ENCODE results near the gene SAG. TPM values are rescaled to one million over a fixed set of nuclear protein-coding genes. Genes with fewer than 3 reads are reported as not detected.
A peak's percentile ranks its signal among the peaks of the same experiment; 100 is the strongest.

The SAG gene
- total and polyA plus RNA-seq, 9 of the 15 experiments (the other 6 are each of a cell fraction or from before 2014, with no cell fraction given), result 0.04 to 0.64 (median 0.31) TPM; not detected in 5

DNA sequence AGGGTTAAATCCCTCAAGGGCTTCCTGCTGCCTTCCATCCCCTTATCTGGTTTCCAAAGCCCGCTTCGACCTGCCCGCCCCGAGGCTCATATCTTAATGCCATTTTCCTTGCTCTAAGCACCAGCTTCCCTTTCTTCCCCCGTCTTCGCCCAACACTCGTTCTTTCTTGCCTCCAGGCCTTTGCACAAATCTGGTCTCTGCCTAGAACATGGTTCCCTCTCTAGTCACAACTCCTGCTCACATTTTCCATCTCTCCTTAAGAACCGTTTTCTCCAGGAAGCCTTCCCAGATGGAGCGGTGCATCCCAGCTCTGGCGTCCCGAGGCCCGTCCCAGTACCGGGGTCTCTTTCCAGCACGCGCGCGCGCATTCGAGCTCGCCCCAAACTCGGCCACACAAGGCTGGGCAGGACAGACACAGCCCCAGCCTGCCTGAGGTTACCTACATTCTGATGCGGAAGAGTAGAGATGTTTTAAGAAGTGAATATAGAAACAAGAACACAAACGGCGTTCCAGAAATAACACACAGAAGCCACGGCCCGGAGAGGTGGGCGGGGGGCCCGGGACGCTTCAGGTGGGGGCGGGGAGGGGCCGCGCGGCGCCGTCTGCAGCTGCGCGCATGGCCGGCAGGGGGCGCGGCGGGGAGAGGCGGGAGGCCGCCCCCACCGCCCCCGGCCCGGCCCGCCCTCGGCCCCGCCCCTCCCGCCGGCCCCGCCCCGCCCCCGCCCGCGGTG, 46.3 kb downstream of the SAG start, which contains the start of gene DGKD (continued):
- TF ChIP-seq, protein P1, sequence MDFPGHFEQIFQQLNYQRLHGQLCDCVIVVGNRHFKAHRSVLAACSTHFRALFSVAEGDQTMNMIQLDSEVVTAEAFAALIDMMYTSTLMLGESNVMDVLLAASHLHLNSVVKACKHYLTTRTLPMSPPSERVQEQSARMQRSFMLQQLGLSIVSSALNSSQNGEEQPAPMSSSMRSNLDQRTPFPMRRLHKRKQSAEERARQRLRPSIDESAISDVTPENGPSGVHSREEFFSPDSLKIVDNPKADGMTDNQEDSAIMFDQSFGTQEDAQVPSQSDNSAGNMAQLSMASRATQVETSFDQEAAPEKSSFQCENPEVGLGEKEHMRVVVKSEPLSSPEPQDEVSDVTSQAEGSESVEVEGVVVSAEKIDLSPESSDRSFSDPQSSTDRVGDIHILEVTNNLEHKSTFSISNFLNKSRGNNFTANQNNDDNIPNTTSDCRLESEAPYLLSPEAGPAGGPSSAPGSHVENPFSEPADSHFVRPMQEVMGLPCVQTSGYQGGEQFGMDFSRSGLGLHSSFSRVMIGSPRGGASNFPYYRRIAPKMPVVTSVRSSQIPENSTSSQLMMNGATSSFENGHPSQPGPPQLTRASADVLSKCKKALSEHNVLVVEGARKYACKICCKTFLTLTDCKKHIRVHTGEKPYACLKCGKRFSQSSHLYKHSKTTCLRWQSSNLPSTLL (IDR thresholded peaks at IDR 0.05), result no peak
- TF ChIP-seq CBX5 (IDR thresholded peaks at IDR 0.05; ENCODE audit: borderline replicate concordance, low read depth), result no peak
- TF ChIP-seq, protein P2, sequence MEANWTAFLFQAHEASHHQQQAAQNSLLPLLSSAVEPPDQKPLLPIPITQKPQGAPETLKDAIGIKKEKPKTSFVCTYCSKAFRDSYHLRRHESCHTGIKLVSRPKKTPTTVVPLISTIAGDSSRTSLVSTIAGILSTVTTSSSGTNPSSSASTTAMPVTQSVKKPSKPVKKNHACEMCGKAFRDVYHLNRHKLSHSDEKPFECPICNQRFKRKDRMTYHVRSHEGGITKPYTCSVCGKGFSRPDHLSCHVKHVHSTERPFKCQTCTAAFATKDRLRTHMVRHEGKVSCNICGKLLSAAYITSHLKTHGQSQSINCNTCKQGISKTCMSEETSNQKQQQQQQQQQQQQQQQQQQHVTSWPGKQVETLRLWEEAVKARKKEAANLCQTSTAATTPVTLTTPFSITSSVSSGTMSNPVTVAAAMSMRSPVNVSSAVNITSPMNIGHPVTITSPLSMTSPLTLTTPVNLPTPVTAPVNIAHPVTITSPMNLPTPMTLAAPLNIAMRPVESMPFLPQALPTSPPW (CRISPR knock-in tag; IDR thresholded peaks at IDR 0.05), result peak; percentile 86
- 0 out of 2 replicates have a peak, but pooled peaks have one; percentile 1 for TF ChIP-seq NFIC (IDR thresholded peaks at IDR 0.05)
- TF ChIP-seq, protein P3, sequence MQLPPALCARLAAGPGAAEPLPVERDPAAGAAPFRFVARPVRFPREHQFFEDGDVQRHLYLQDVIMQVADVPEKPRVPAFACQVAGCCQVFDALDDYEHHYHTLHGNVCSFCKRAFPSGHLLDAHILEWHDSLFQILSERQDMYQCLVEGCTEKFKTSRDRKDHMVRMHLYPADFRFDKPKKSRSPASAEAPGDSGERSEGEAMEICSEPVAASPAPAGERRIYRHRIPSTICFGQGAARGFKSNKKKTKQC (CRISPR knock-in tag; IDR thresholded peaks at IDR 0.05), result no peak
- TF ChIP-seq FUS (optimal IDR thresholded peaks at IDR 0.05; ENCODE audit: low read depth, low read length), result no peak
- TF ChIP-seq ZZZ3 (IDR thresholded peaks at IDR 0.05), result no peak
- TF ChIP-seq, protein P4, sequence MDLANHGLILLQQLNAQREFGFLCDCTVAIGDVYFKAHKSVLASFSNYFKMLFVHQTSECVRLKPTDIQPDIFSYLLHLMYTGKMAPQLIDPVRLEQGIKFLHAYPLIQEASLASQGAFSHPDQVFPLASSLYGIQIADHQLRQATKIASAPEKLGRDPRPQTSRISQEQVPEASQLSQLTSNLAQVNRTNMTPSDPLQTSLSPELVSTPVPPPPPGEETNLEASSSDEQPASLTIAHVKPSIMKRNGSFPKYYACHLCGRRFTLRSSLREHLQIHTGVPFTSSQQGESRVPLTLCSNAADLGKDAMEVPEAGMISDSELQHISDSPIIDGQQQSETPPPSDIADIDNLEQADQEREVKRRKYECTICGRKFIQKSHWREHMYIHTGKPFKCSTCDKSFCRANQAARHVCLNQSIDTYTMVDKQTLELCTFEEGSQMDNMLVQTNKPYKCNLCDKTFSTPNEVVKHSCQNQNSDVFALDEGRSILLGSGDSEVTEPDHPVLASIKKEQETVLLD (IDR thresholded peaks at IDR 0.05), result 0 out of 2 replicates have a peak, but pooled peaks have one; percentile 34
